ENCODE measurements around the gene WAS. TPM values are rescaled to one million over a fixed set of nuclear protein-coding genes. Genes with fewer than 3 reads are reported as not detected.

WAS gene
- total and polyA plus RNA-seq, 2 experiments from 2014 or later, result 0.32 to 0.56 TPM

GRCh38 chrX:48695534-48695896, 11.9 kb downstream of the WAS start (continued):
- TF ChIP-seq REST (IDR thresholded peaks at IDR 0.05; ENCODE audit: unreplicated experiment), result no peak
- no peak for TF ChIP-seq CREB1 (CRISPR knock-in tag; IDR thresholded peaks at IDR 0.05; ENCODE audit: low read depth)
- no peak for TF ChIP-seq STAT1 (IDR thresholded peaks at IDR 0.05; ENCODE audit: unreplicated experiment)
- TF ChIP-seq POLR2AphosphoS5 (IDR thresholded peaks at IDR 0.05; ENCODE audit: low read depth), result no peak

- Histone ChIP-seq H3K9me2 (ENCODE audit: insufficient read depth) (no peaks in the 10 kb centered on the region), H2AFZ (no peak overlapping the region), H3K36me3 (ENCODE audit: insufficient read depth) (no peaks in the 10 kb centered on the region), H3K4me3 (peak overlapping the region; percentile 67), H3K4me1 (ENCODE audit: insufficient read depth) (peaks cover 8% of the 10 kb centered on the region; the same call in 1 of the 2 replicates), H3F3A (replicated peaks; ENCODE audit: low read depth) (no peaks in the 10 kb centered on the region), H4K20me1 (replicated peaks; ENCODE audit: insufficient read depth) (no peaks in the 10 kb centered on the region), H3K79me2 (replicated peaks; ENCODE audit: insufficient read depth) (peaks cover 9% of the 10 kb centered on the region), H3K27ac (ENCODE audit: low read depth) (no peak overlapping the region), H3K4me2 (peak overlapping the region; percentile 82), H3K27me3 (ENCODE audit: insufficient read depth) (no peaks in the 10 kb centered on the region)
- peaks cover 39% of the 10 kb centered on the region for H3K4me1 Mint-ChIP-seq
- peaks cover 5% of the 10 kb centered on the region for H3K27me3 Mint-ChIP-seq (ENCODE audit: insufficient read depth, low read depth, poor library complexity)
- no peak for DNase-seq (ENCODE audit: low spot score)
- peaks cover 19% of the 10 kb centered on the region for H3K36me3 Mint-ChIP-seq (ENCODE audit: low read depth)
- peak overlapping the region; percentile 91 for H3K4me3 Mint-ChIP-seq
- H3K9me3 Mint-ChIP-seq, result no peaks in the 10 kb centered on the region; the same call in 2 of the 3 replicates
- H3K27ac Mint-ChIP-seq, result peak overlapping the region; percentile 77; the same call in 1 of the 2 replicates
- ATAC-seq, result no peak
- TF ChIP-seq POLR2AphosphoS5 (IDR thresholded peaks at IDR 0.05; ENCODE audit: low read depth) (no peak), CTCF (conservative IDR thresholded peaks at IDR 0.05; ENCODE audit: low read depth in 2 of 2) (no peak), STAT1 (IDR thresholded peaks at IDR 0.05; ENCODE audit: unreplicated experiment) (no peak), ZNF331 (CRISPR knock-in tag; IDR thresholded peaks at IDR 0.05; ENCODE audit: low read depth) (no peak), ZNF462 (CRISPR knock-in tag; IDR thresholded peaks at IDR 0.05) (no peak), EZH2phosphoT487 (IDR thresholded peaks at IDR 0.05; ENCODE audit: unreplicated experiment) (no peak), ZNF114 (CRISPR knock-in tag; IDR thresholded peaks at IDR 0.05) (no peak), NANOG (IDR thresholded peaks at IDR 0.05; ENCODE audit: borderline replicate concordance) (no peak), JUNB (IDR thresholded peaks at IDR 0.05; ENCODE audit: unreplicated experiment) (no peak), CREB1 (CRISPR knock-in tag; IDR thresholded peaks at IDR 0.05; ENCODE audit: low read depth) (no peak), ETS1 (IDR thresholded peaks at IDR 0.05) (no peak)
Observed at GRCh38 chrX:48695925-48696300, 12.3 kb downstream of the WAS start.
